IPS DF 4.7 (cell line): Measurements from ENCODE around the gene SMCHD1.
"Not testable (repeated sequence)": the region's sequence is repeated elsewhere in the genome, so short reads cannot be mapped to it uniquely, and the experiment has no call there.

Experiments used
- DNase-seq: peaks from one replicate; pipeline ENCODE4 v3.0.0-alpha.2; 2013; ENCODE audit warnings: low spot score; ENCODE audit errors: extremely low read depth

The SMCHD1 gene

GRCh38 chr18:2851771-2852170, 196.2 kb downstream of the SMCHD1 start:
- DNase-seq = no peak

DNA sequence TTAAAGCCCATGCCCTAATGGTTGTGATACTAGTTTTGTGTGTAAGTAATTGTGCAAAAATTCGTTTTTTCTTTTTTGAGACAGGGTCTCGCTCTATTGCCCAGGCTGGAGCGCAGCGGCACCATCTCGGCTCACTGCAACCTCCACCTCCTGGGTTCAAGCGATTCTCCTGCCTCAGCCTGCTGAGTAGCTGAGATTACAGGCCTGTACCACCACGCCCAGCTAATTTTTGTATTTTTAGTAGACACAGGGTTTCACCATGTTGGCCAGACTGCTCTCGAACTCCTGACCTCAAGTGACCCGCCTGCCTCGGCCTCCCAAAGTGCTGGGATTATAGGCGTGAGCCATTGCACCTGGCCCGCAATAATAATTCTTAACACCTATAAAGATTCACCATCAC, 196.9 kb downstream of the SMCHD1 start:
- not testable (repeated sequence) for DNase-seq

GRCh38 chr18:2853173-2853925, 197.8 kb downstream of the SMCHD1 start:
- DNase-seq = no peak

- no peak for DNase-seq
These were observed 198.6 kb downstream of the SMCHD1 start for GRCh38 chr18:2853926-2854664.
